ENCODE data around the gene OTOS. TPM values are rescaled to one million over a fixed set of nuclear protein-coding genes. Genes with fewer than 3 reads are reported as not detected.

The OTOS gene
- total and polyA plus RNA-seq, 4 donors, result not detected

GRCh38 chr2:240147382-240147781, 6.9 kb upstream of the OTOS start:
- Histone ChIP-seq H3K9ac (ENCODE audit: low read depth in 1 of 2, low read length in 2 of 2) (no peak overlapping the region), H3K27me3 (ENCODE audit: control insufficient read depth in 4 of 4, insufficient read depth in 4 of 4, low read length in 3 of 4) (peaks cover 0 to 3% (median under 1%) of the 10 kb centered on the region in 4 donors), H3K4me3 (ENCODE audit: low read depth in 1 of 3, low read length in 3 of 3) (no peak overlapping the region), H3K36me3 (ENCODE audit: control insufficient read depth in 4 of 4, insufficient read depth in 3 of 4, low read depth in 1 of 4, low read length in 3 of 4) (no peaks in the 10 kb centered on the region), H3K9me3 (ENCODE audit: control insufficient read depth in 4 of 4, low read length in 3 of 4) (no peaks in the 10 kb centered on the region), H3K27ac (ENCODE audit: low read depth in 1 of 2, low read length in 2 of 2) (no peak overlapping the region), H3K4me1 (ENCODE audit: control insufficient read depth in 4 of 4, insufficient read depth in 4 of 4, low read length in 3 of 4) (no peaks in the 10 kb centered on the region)
- TF ChIP-seq FOXA2 (IDR thresholded peaks at IDR 0.05) (no peak), EGR1 (IDR thresholded peaks at IDR 0.05; ENCODE audit: low read depth in 2 of 2) (no peak), SP1 (IDR thresholded peaks at IDR 0.05) (no peak), ATF3 (IDR thresholded peaks at IDR 0.05) (no peak), FOXA1 (IDR thresholded peaks at IDR 0.05) (no peak), TAF1 (conservative IDR thresholded peaks at IDR 0.05) (no peak), CTCF (IDR thresholded peaks at IDR 0.05; ENCODE audit: low read depth, low read length, missing input control) (no peak), RXRA (IDR thresholded peaks at IDR 0.05) (no peak), RAD21 (IDR thresholded peaks at IDR 0.05) (no peak), GABPA (IDR thresholded peaks at IDR 0.05 in 1 of 2, conservative IDR thresholded peaks at IDR 0.05 in 1 of 2) (no peak), HNF4G (IDR thresholded peaks at IDR 0.05) (no peak)
- no peak for DNase-seq (ENCODE audit: low spot score)
- WGBS, result 85% methylated on average over 5 of the region's 5 CpGs

- H3K9me3 ChIP-seq (ENCODE audit: control insufficient read depth in 4 of 4, low read length in 3 of 4), result no peaks in the 10 kb centered on the region
- no peak overlapping the region for H3K27ac ChIP-seq (ENCODE audit: low read depth in 1 of 2, low read length in 2 of 2)
- no peak for DNase-seq (ENCODE audit: low spot score)
- no peak overlapping the region for H3K4me3 ChIP-seq (ENCODE audit: low read depth in 1 of 3, low read length in 3 of 3)
- no peaks in the 10 kb centered on the region for H3K36me3 ChIP-seq (ENCODE audit: control insufficient read depth in 4 of 4, insufficient read depth in 3 of 4, low read depth in 1 of 4, low read length in 3 of 4)
- 76% methylated on average over 12 of the region's 12 CpGs for WGBS
- H3K4me1 ChIP-seq (ENCODE audit: control insufficient read depth in 4 of 4, insufficient read depth in 4 of 4, low read length in 3 of 4), result no peaks in the 10 kb centered on the region
- TF ChIP-seq NR2F2 (IDR thresholded peaks at IDR 0.05), result no peak
- no peak for TF ChIP-seq CTCF (IDR thresholded peaks at IDR 0.05; ENCODE audit: low read depth, low read length, missing input control)
- TF ChIP-seq HNF4A (conservative IDR thresholded peaks at IDR 0.05), result no peak
- no peak for TF ChIP-seq MAX (IDR thresholded peaks at IDR 0.05)
- no peak for TF ChIP-seq ZBTB33 (IDR thresholded peaks at IDR 0.05)
- TF ChIP-seq RAD21 (IDR thresholded peaks at IDR 0.05), result no peak
- TF ChIP-seq REST (IDR thresholded peaks at IDR 0.05), result no peak
- TF ChIP-seq YY1 (IDR thresholded peaks at IDR 0.05), result no peak
- no peak for TF ChIP-seq GABPA (IDR thresholded peaks at IDR 0.05 in 1 of 2, conservative IDR thresholded peaks at IDR 0.05 in 1 of 2)
- TF ChIP-seq HNF4G (IDR thresholded peaks at IDR 0.05), result no peak
- no peak for TF ChIP-seq FOXA2 (IDR thresholded peaks at IDR 0.05)
- no peak for TF ChIP-seq FOXA1 (IDR thresholded peaks at IDR 0.05)
- no peak for TF ChIP-seq JUND (IDR thresholded peaks at IDR 0.05)
- TF ChIP-seq TAF1 (conservative IDR thresholded peaks at IDR 0.05), result no peak
- TF ChIP-seq SP1 (IDR thresholded peaks at IDR 0.05), result no peak
- TF ChIP-seq RXRA (IDR thresholded peaks at IDR 0.05), result no peak
- TF ChIP-seq ATF3 (IDR thresholded peaks at IDR 0.05), result no peak
- no peak for TF ChIP-seq EGR1 (IDR thresholded peaks at IDR 0.05; ENCODE audit: low read depth in 2 of 2)
- peaks cover 0 to 3% (median under 1%) of the 10 kb centered on the region in 4 donors for H3K27me3 ChIP-seq (ENCODE audit: control insufficient read depth in 4 of 4, insufficient read depth in 4 of 4, low read length in 3 of 4)
- no peak overlapping the region for H3K9ac ChIP-seq (ENCODE audit: low read depth in 1 of 2, low read length in 2 of 2)
These were observed 6.3 kb upstream of the OTOS start for GRCh38 chr2:240146627-240147278.

Data from liver (tissue), 9 donors.